Calu3 (cell line): ENCODE data around the gene GHITM. TPM values are rescaled to one million over a fixed set of nuclear protein-coding genes. Genes with fewer than 3 reads are reported as not detected.

ENCODE experiments used
- BruUV-seq: library from RNA; stranded (reverse); fragments of 400-500 nt; replicated peaks from 2 replicates; lab custom pipeline; 2021; lab: Mats Ljungman, UMichigan
- CTCF ChIA-PET: fragments of 300-600 bp; sonication (Branson Sonifier 250); formaldehyde crosslinking; loops from one replicate; lab custom pipeline; 2022; ENCODE audit warnings: antibody characterized with exemption; lab: Charles Lee
- DNase-seq: peaks from one replicate; pipeline ENCODE4 v3.0.0; 2022
- H3K27ac Mint-ChIP-seq: one replicate; pipeline ENCODE4 v1.8.0; 2022; ENCODE audit warnings: mixed read lengths; ENCODE audit not compliant: unreplicated experiment
- H3K27me3 Mint-ChIP-seq: one replicate; pipeline ENCODE4 v1.8.0; 2022; ENCODE audit warnings: mixed read lengths; ENCODE audit not compliant: unreplicated experiment
- H3K36me3 Mint-ChIP-seq: one replicate; pipeline ENCODE4 v1.8.0; 2022; ENCODE audit warnings: mild to moderate bottlenecking, moderate library complexity, mixed read lengths; ENCODE audit not compliant: insufficient read depth, unreplicated experiment
- H3K4me1 Mint-ChIP-seq: one replicate; pipeline ENCODE4 v1.8.0; 2022; ENCODE audit warnings: mild to moderate bottlenecking, low read depth, mixed read lengths; ENCODE audit not compliant: unreplicated experiment
- H3K4me3 Mint-ChIP-seq: one replicate; pipeline ENCODE4 v1.8.0; 2022; ENCODE audit warnings: mild to moderate bottlenecking, low read depth, moderate library complexity, mixed read lengths; ENCODE audit not compliant: unreplicated experiment
- H3K9me3 Mint-ChIP-seq: one replicate; pipeline ENCODE4 v1.8.0; 2022; ENCODE audit warnings: low read depth, mixed read lengths; ENCODE audit not compliant: unreplicated experiment
- CTCF ChIP-seq: fragments of 200-600 bp; IDR thresholded peaks from one replicate; pipeline ENCODE4 v1.8.0; 2022; ENCODE audit warnings: antibody characterized with exemption; ENCODE audit not compliant: unreplicated experiment
- intact Hi-C: fragments of 100-400 bp; cut with micrococcal nuclease; formaldehyde crosslinking; loops from one replicate; pipeline ENCODE4 v1.10.0; 2022; ENCODE audit not compliant: unreplicated experiment
- total RNA-seq: library from RNA; stranded (reverse); gene quantifications from 2 replicates; pipeline ENCODE4 v1.2.3, GENCODE V29; 2022

Gene GHITM
- total RNA-seq, 1 experiment from 2014 or later: 107 TPM

DNA sequence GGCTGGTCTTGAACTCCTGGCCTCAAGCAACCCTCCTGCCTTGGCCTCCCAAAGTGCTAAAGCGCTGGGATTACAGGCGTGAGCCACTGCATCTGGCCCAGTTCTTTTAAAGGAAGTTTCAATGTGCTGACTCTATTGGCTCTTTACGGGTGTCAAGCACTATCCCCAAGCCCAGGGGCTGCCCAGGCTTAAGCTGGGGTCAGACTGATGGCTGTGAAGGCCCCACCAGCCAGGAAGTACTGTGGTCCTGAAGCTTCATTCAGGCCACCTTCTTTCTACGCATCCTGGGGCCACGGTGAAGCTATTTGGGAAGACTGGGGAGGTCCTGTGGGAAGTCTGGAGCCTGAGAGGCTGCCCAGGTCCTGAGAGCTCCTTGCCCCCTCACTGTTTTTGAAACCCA is 42.3 kb downstream of the GHITM start:
- Mint-ChIP-seq H3K4me1 (no peaks in the 10 kb centered on the region), H3K27ac (no peak overlapping the region), H3K4me3 (no peak overlapping the region), H3K27me3 (no peaks in the 10 kb centered on the region), H3K36me3 (no peaks in the 10 kb centered on the region), H3K9me3 (no peaks in the 10 kb centered on the region)
- no peak for DNase-seq
- intact Hi-C loops: no loop called here
- CTCF ChIA-PET: no interaction called here
- TF ChIP-seq CTCF: no peak
- BruUV-seq: no TSS peak

DNA sequence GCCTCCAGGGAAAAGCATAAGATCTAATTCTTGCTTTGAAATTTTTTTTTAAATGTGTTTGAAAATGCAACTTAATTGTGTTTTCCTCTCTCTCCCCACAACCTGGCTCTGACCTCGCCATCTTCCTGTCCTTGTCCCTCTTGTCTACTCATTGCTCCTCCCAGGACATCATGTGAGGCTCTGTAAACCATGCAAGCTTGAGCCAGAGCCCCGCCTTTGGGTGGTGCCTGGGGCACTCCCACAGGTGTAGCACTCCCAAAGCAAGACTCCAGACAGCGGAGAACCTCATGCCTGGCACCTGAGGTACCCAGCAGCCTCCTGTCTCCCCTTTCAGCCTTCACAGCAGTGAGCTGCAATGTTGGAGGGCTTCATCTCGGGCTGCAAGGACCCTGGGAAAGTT is 45.2 kb downstream of the GHITM start:
- no peaks in the 10 kb centered on the region for H3K9me3 Mint-ChIP-seq
- CTCF ChIA-PET: no interaction called here
- no peak for TF ChIP-seq CTCF
- no peaks in the 10 kb centered on the region for H3K27me3 Mint-ChIP-seq
- H3K36me3 Mint-ChIP-seq: no peaks in the 10 kb centered on the region
- no TSS peak for BruUV-seq
- no peak for DNase-seq
- H3K27ac Mint-ChIP-seq: no peak overlapping the region
- H3K4me3 Mint-ChIP-seq: no peak overlapping the region
- intact Hi-C loops: no loop called here
- no peaks in the 10 kb centered on the region for H3K4me1 Mint-ChIP-seq

- no peak for DNase-seq
- no TSS peak for BruUV-seq
- H3K4me3 Mint-ChIP-seq: no peak overlapping the region
These were observed 46.3 kb downstream of the GHITM start for GRCh38 chr10:84185526-84186175.

DNA sequence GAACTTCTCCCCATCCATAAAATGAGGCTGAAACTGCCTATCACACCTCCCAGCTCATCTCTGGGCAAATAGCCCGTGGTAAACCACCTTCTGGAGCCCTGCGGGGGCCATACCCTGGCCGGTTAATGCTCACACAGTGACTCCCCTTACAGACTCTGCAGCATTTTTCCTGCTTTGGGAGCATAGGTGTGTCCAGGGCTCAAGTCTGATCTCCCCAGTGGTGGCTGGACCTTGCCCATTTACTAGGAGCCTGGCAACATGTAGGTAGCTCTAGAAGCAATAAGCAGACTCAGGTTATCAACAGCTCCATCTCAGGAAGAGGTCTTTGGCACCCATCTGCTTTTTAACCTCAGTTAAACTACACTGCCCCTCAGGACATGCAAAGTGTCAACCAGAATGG is 49.5 kb downstream of the GHITM start:
- no peaks in the 10 kb centered on the region for H3K36me3 Mint-ChIP-seq
- no peak for TF ChIP-seq CTCF
- H3K27me3 Mint-ChIP-seq: peaks cover 31% of the 10 kb centered on the region
- CTCF ChIA-PET: no interaction called here
- BruUV-seq: no TSS peak
- no peak for DNase-seq
- H3K9me3 Mint-ChIP-seq: no peaks in the 10 kb centered on the region
- H3K4me3 Mint-ChIP-seq: no peak overlapping the region
- no peak overlapping the region for H3K27ac Mint-ChIP-seq
- intact Hi-C loops: no loop called here
- no peaks in the 10 kb centered on the region for H3K4me1 Mint-ChIP-seq

More at GRCh38 chr10:84185526-84186175, 46.3 kb downstream of the GHITM start:
- H3K9me3 Mint-ChIP-seq: no peaks in the 10 kb centered on the region
- H3K36me3 Mint-ChIP-seq: no peaks in the 10 kb centered on the region
- H3K27me3 Mint-ChIP-seq: peaks cover under 1% of the 10 kb centered on the region
- TF ChIP-seq CTCF: no peak
- intact Hi-C loops: no loop called here
- CTCF ChIA-PET: interaction anchor here (0.6 kb wide), 1 partner anchor 184 kb away, joined by 3 read pairs; no protein-coding TSS in a partner anchor
- H3K27ac Mint-ChIP-seq: no peak overlapping the region
- H3K4me1 Mint-ChIP-seq: no peaks in the 10 kb centered on the region
